ENCODE measurements around the gene MRPS27.

MRPS27 gene

GRCh38 chr5:72206160-72206559, 113.9 kb downstream of the MRPS27 start:
- no peak for DNase-seq (ENCODE audit: low read depth in 3 of 3, low spot score in 1 of 3)

GRCh38 chr5:72205431-72206009, 114.5 kb downstream of the MRPS27 start:
- no peak for DNase-seq (ENCODE audit: low read depth in 3 of 3, low spot score in 1 of 3)

- no peak for DNase-seq (ENCODE audit: low read depth in 3 of 3, low spot score in 1 of 3)
Observed at GRCh38 chr5:72204946-72205345, 115.1 kb downstream of the MRPS27 start.

- no peak for DNase-seq (ENCODE audit: low read depth in 3 of 3, low spot score in 1 of 3)
Observed at GRCh38 chr5:72203251-72203845, 116.7 kb downstream of the MRPS27 start.

GRCh38 chr5:72202331-72202825, 117.7 kb downstream of the MRPS27 start:
- no peak for DNase-seq (ENCODE audit: low read depth in 3 of 3, low spot score in 1 of 3)

- DNase-seq (ENCODE audit: low read depth in 3 of 3, low spot score in 1 of 3): no peak
Observed at GRCh38 chr5:72199681-72200080, 120.4 kb downstream of the MRPS27 start.

- no peak for DNase-seq (ENCODE audit: low read depth in 3 of 3, low spot score in 1 of 3)
Observed at GRCh38 chr5:72197393-72197792, 122.6 kb downstream of the MRPS27 start.

- no peak for DNase-seq (ENCODE audit: low read depth in 3 of 3, low spot score in 1 of 3)
Observed at GRCh38 chr5:72195581-72195980, 124.5 kb downstream of the MRPS27 start.

- no peak for DNase-seq (ENCODE audit: low read depth in 3 of 3, low spot score in 1 of 3)
Observed at GRCh38 chr5:72194846-72195245, 125.2 kb downstream of the MRPS27 start.

GRCh38 chr5:72191404-72191803, 128.6 kb downstream of the MRPS27 start:
- no peak for DNase-seq (ENCODE audit: low read depth in 3 of 3, low spot score in 1 of 3)

GRCh38 chr5:72189146-72189545, 130.9 kb downstream of the MRPS27 start:
- no peak for DNase-seq (ENCODE audit: low read depth in 3 of 3, low spot score in 1 of 3)

- no peak for DNase-seq (ENCODE audit: low read depth in 3 of 3, low spot score in 1 of 3)
Observed at GRCh38 chr5:72188166-72188565, 131.9 kb downstream of the MRPS27 start.

GRCh38 chr5:72187388-72188075, 132.5 kb downstream of the MRPS27 start:
- no peak for DNase-seq (ENCODE audit: low read depth in 3 of 3, low spot score in 1 of 3)

GRCh38 chr5:72185496-72186329, 134.3 kb downstream of the MRPS27 start:
- no peak for DNase-seq (ENCODE audit: low read depth in 3 of 3, low spot score in 1 of 3)

GRCh38 chr5:72184408-72184807, 135.6 kb downstream of the MRPS27 start:
- DNase-seq (ENCODE audit: low read depth in 3 of 3, low spot score in 1 of 3): no peak

GRCh38 chr5:72183101-72183520, 136.9 kb downstream of the MRPS27 start:
- no peak for DNase-seq (ENCODE audit: low read depth in 3 of 3, low spot score in 1 of 3)

GRCh38 chr5:72182686-72183085, 137.4 kb downstream of the MRPS27 start:
- no peak for DNase-seq (ENCODE audit: low read depth in 3 of 3, low spot score in 1 of 3)

GRCh38 chr5:72180925-72181324, 139.1 kb downstream of the MRPS27 start:
- no peak for DNase-seq (ENCODE audit: low read depth in 3 of 3, low spot score in 1 of 3)

- DNase-seq (ENCODE audit: low read depth in 3 of 3, low spot score in 1 of 3): no peak
Observed at GRCh38 chr5:72179816-72180440, 140.1 kb downstream of the MRPS27 start.

- DNase-seq (ENCODE audit: low read depth in 3 of 3, low spot score in 1 of 3): no peak
Observed at GRCh38 chr5:72179028-72179815, 140.8 kb downstream of the MRPS27 start.
